ENCODE data around the gene FXYD7.

The FXYD7 gene

DNA sequence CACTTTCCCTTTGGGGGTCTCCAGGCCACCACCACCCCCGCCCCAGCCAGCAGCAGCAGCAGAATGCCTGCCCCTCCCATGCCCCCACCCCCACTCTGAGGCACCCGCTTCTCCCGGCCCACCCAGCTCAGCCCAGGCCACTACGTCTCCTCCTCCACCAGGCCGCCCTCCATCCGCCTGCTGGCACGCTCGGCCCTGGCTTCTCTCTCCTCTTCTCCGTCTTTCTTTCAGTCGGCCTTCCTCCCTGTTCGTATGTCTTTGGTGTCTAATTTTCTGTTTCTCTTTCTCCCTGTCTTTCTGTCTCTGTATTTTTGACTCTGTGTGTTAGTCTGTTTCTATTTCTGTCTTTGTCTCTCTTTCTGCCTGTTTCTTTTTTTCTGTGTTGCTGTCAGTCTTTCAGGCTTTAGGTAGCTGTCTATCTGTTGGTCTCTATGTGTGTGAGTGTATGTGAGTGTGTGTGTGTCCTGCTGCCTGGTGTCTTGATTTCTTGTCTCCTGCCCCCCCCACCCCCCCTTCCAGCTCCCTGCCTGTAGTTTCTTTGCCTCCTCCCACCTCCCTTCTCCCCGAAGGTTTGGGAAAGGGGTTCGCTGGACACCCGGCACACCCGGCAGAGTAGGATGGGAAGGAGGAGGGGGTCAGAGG is 8.3 kb upstream of the FXYD7 start, which contains the start of gene LGI4:
Gene LGI4, minus strand, starts transcription at position 459 of the 642 bp plus-strand sequence. Its CDS starts 379 bp downstream, at position 80.
- no peak within 1 kb of the TSS for H3K4me3 ChIP-seq (replicated peaks; ENCODE audit: low read depth, low read length)
- TF ChIP-seq CTCF (IDR thresholded peaks at IDR 0.05; ENCODE audit: low read depth, low read length, missing control alignments): no peak
- no peak for DNase-seq (ENCODE audit: extremely low read depth, low read depth)

GRCh38 chr19:35135389-35135909 is 7.6 kb upstream of the FXYD7 start:
- peak; percentile 91 for TF ChIP-seq CTCF (IDR thresholded peaks at IDR 0.05; ENCODE audit: low read depth, low read length, missing control alignments)
- no peak overlapping the region for H3K4me3 ChIP-seq (replicated peaks; ENCODE audit: low read depth, low read length)
- no peak for DNase-seq (ENCODE audit: extremely low read depth, low read depth)

DNA sequence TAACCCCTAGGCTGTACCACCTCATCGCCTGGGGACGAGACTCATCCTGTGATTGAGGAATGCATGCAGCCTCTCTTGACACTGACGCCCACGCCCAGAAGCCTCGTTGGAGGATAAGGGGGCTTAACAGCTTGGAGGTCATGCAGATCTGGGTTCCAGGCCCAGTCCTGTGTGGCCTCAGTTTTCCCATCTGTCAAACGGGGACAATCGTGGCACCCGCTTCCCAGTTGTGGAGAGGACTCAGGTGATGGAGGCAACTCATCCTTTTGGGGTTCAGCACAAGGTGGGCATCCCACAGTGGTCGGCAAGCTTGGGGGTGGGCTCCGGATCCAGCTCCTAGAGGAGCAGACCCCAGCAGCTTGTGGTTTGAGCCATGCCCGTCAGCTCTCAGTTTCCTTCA is 6.8 kb upstream of the FXYD7 start:
- DNase-seq (ENCODE audit: extremely low read depth, low read depth): no peak
- no peak for TF ChIP-seq CTCF (IDR thresholded peaks at IDR 0.05; ENCODE audit: low read depth, low read length, missing control alignments)
- no peak overlapping the region for H3K4me3 ChIP-seq (replicated peaks; ENCODE audit: low read depth, low read length)

GRCh38 chr19:35136977-35137702 is 5.9 kb upstream of the FXYD7 start:
- DNase-seq (ENCODE audit: extremely low read depth, low read depth): no peak
- TF ChIP-seq CTCF (IDR thresholded peaks at IDR 0.05; ENCODE audit: low read depth, low read length, missing control alignments): no peak
- H3K4me3 ChIP-seq (replicated peaks; ENCODE audit: low read depth, low read length): no peak overlapping the region

GRCh38 chr19:35138305-35138892 is 4.7 kb upstream of the FXYD7 start, which contains the start of gene FXYD1:
Gene FXYD1 (plus strand): TSS chr19:35138824. CDS start chr19:35140080, 1,256 bp downstream.
- DNase-seq (ENCODE audit: extremely low read depth, low read depth): no peak
- no peak within 1 kb of the TSS for H3K4me3 ChIP-seq (replicated peaks; ENCODE audit: low read depth, low read length)
- no peak for TF ChIP-seq CTCF (IDR thresholded peaks at IDR 0.05; ENCODE audit: low read depth, low read length, missing control alignments)

DNA sequence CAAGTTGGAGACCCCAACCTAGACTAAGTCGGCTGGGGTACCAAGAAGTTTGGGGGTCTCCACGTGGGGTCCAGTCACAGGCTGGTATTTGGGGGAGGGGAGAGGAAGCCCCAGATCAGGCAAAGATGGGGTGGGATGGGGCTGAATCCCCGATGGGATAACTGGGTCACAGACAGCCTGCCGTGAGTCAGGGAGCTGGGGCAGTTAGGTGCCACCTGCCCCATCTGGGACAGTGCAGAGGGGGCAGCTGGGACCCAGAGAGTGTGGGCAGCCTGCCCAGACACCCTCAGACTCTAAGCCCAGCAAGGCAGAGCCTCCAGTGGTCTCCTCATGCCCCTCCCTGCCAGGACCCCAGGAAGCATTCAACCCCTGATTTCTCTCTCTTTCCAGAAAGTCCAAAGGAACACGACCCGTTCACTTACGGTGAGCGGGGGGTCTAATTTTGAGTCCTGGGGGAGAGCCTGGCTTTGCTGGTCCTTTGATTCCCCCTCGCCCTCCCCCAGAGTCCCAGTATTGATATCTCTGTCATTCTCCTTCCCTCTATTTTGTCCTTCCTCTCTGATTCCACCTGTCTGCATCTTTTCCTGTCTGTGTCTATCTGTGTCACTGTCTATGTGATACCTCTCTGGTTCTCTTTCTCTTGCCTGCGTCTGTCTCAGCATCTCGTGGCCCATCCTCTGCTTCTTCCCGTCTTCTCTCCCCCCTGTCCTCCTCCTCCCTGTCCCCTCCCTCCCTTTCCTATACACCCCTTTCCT is 2.7 kb upstream of the FXYD7 start:
- DNase-seq (ENCODE audit: extremely low read depth, low read depth): no peak
- H3K4me3 ChIP-seq (replicated peaks; ENCODE audit: low read depth, low read length): no peak overlapping the region
- TF ChIP-seq CTCF (IDR thresholded peaks at IDR 0.05; ENCODE audit: low read depth, low read length, missing control alignments): no peak

Measured in HFF-Myc (cell line).